NCI-H2107 (cell line): ENCODE results near the gene RBM42.
"Not testable (repeated sequence)": the region's sequence is repeated elsewhere in the genome, so short reads cannot be mapped to it uniquely, and the experiment has no call there.

Source experiments
- DNase-seq: peaks from one replicate; lab custom pipeline; 2025; lab: John Stamatoyannopoulos, UW

Gene RBM42, protein sequence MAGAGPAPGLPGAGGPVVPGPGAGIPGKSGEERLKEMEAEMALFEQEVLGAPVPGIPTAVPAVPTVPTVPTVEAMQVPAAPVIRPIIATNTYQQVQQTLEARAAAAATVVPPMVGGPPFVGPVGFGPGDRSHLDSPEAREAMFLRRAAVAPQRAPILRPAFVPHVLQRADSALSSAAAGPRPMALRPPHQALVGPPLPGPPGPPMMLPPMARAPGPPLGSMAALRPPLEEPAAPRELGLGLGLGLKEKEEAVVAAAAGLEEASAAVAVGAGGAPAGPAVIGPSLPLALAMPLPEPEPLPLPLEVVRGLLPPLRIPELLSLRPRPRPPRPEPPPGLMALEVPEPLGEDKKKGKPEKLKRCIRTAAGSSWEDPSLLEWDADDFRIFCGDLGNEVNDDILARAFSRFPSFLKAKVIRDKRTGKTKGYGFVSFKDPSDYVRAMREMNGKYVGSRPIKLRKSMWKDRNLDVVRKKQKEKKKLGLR

DNA sequence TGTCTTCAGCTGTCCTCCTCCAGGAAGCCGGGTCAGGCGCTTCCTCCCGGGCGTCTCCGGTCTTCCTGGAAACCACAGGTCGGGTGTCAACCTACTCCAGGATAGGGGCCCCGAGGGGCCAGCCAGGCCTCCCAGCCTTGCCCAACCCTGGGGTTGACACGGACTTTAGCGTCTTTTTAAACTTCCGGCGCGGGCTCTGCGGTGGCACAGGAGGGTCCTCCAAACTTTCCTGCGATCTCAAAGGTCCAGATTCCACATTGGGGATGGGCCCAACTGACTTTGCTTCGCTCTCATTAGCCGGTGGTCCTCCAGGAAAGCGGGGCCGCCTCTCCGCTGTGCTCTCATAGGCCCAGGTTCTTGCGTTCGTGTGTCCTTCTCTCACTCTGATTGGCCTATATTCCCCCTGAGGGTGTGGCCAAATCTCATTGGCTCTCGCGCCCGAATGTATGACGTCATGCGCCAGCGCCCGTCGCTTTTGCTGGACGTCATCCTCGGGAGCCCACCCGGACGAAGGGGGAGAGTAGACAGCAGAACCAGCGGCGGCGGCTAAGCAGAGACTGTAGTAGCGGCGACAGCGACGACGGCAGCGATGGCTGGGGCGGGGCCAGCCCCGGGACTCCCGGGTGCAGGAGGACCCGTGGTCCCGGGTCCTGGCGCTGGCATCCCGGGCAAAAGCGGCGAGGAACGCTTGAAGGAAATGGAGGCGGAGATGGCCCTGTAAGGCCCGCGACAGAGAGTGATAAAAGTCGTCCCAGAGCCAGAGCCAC lies at the start of gene RBM42:
TSS of gene RBM42 (plus strand) at position 472 of the 767 bp plus-strand sequence. CDS start at position 590, 118 bp downstream.
- DNase-seq = peak; percentile 93

DNA sequence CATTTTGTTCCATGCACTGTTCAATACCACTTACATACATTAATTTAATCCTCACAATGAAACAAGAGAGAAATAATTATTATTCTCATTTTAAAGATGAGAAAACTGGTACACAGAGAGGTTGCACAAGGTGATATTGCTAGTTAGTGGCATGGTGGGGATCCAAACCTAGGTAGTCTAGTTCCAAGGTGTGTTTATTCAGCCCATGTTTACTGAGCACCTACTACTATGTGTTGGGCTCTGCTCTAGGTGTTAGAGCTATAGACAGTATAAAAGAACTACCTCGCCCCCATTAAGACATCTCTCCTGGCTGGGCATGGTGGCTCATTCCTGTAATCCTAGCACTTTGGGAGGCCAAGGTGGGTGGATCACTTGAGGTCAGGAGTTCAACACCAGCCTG lies 46.1 kb upstream of the RBM42 start:
- DNase-seq = no peak

DNA sequence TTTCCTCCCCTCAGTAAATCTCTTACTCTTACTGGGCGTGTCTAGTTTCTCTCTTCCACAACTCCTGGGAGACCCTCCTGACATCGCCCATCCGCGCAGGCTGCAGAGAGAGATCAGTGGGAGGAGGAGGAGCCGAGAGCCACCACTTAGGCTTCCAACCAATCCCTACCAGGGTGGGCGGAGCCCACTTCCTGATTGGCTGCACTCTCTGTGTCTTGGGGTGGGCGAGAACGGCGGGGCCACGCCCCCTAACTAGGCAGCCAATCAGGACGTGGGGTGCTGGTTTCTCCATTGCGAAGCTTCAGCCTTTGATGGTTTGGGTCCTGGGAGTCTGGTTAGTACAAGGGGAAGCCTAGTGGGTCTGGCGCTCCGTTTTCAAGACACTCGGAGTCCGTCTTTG lies 43.0 kb upstream of the RBM42 start, which contains the start of gene PMIS2:
TSS of gene PMIS2 (plus strand) at position 326 of the 400 bp plus-strand sequence. CDS start 87 bp downstream, outside the sequence.
- no peak for DNase-seq

DNA sequence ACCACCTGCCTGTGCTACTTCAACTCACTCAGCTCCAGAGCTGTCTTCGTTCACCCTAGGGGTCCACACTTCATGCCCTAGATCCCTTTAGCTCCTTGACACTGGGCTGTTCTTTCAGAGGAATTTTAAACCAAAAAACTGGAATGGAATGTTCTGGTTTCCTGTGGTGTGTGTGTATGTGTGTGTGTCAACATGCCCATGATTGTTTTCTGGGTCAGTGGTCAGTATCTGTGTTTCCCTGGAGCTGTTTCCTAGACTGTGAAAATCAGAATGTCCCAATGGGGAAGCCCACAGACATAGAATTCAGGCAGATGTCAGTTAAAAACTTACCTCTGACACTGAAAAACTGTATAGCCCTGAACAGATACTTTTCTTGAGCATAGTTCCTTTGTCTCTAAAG lies 41.5 kb upstream of the RBM42 start:
- DNase-seq = no peak

DNA sequence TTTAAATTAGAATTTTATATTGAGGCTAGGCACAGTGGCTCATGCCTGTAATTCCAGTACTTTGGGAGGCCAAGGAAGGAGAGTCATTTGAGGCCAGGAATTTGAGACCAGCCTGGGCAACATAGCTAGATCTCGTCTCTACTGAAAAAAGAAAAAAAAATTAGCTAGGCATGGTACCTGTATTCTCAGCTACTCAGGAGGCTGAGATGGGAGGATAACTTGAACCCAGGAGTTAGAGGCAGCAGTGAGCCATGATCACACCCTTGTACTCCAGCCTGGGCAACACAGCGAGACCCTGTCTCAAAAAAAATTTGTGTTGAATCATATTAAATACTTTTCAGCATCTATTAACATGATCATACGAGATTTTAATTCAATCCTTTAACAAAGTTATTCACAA lies 38.0 kb upstream of the RBM42 start:
- no peak for DNase-seq

DNA sequence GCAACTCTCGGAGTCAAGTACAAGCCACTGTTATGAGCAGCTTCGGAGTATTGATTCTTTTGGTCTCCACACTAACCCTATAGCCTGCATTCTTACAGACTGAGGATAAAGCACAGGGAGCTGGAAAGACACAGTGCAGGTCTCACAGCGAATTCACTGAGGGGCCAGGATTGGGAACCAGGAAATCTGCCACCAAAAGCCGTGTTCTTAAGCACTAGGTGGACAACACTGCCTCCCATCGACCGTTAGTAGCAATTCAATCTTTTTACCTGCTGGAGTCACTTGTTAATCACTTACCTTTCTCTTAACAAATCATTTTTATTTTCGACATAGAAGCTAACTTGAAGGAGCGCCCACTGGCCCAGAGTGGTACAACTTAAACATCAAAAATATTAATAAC lies 36.6 kb upstream of the RBM42 start:
- no peak for DNase-seq

DNA sequence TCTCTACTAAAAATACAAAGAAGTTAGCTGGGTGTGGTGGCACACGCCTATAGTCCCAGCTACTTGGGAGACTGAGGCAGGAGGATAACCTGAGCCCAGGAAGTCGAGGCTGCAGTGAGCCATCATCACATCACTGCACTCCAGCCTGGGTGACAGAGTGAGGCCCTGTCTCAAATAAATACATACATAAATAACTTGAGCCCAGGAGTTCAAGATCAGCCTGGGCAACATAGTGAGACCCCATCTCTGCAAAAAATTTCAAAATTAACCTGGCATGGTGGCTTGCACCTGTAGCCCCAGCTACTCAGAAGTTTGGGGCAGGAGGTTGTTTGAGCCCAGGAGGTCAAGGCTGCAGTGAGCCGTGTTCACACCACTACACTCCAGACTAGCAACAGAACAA lies 33.8 kb upstream of the RBM42 start:
- not testable (repeated sequence) for DNase-seq

DNA sequence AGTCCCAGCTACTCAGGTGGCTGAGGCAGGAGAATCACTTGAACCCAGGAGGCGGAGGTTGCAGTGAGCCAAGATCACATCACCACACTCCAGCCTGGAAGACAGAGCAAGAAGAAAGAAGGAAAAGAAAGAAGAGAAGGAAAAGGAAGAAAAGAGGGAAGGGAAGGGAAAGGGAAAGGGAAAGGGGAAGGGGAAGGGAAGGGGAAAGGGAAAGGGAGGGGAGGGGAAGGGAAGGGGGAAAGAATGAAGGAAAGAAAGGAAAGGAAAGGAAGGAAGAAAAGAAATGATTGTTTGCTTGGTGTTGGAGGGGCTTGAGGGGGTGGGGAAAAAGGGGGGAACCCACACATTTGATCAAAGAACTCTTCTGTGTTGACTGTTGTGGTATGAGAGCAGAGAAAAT lies 32.9 kb upstream of the RBM42 start:
- DNase-seq = no peak

DNA sequence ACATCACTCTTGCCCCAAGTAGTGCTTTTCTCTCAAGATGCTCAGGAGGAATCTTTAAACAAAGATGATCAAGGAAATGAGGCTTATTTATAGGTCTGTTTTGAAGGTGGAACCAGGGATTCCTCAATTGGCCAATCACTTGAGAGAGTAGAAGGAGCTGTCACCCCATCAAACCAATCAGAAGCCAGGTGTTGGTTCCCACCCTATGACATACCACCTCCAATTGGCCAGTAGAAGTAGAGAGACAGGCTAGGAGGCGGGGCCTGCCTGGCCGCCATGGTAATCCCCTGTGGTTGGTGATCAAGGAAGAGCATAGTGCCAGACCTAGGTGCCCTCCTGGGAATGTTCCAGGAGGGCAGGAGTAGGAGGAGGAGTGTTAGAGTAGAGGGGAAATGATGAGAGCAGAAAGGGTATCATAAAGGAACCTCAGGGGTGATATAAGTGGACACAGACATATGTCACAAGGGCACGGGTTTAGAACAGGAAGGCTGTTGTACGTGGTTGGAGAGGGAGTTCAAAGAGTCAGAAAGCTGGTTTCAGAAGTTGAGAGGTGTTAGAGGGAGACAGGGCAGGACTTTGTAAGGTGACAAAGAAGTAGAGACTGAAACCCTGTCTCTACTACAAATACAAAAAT lies 32.4 kb upstream of the RBM42 start:
- DNase-seq = no peak

DNA sequence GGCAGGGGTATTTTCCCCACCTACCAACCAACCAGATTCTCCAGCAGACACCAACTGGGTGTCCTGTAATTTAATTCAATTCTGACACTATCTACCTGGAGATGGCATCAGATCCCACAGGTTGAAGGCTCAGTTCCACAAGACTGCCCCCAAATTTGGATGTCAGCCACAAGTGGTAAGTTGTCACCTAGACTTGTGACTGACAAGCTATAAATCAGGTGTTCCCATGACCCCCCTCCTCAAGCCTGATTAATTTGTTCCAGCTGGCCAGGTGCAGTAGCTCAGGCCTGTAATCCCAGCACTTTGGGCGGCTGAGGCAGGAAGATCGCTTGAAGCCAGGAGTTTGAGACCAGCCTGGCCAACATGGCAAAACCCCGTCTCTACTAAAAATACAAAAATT lies 26.9 kb upstream of the RBM42 start:
- no peak for DNase-seq

DNA sequence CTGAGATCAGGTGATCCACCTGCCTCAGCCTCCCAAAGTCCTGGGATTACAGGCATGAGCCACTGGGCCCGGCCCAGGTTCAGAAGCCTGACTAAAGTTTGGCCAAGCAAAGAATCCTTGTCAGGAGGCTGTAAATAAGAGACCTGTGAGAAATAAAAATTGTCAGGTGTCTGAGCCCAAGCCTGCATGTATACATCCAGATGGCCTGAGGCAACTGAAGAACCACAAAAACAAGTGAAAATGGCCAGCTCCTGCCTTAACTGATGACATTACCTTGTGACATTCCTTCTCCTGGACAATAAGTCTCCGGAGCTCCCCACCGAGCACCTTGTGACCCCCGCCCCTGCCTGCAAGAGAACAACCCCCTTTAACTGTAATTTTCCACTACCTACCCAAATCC lies 24.4 kb upstream of the RBM42 start:
- not testable (repeated sequence) for DNase-seq

DNA sequence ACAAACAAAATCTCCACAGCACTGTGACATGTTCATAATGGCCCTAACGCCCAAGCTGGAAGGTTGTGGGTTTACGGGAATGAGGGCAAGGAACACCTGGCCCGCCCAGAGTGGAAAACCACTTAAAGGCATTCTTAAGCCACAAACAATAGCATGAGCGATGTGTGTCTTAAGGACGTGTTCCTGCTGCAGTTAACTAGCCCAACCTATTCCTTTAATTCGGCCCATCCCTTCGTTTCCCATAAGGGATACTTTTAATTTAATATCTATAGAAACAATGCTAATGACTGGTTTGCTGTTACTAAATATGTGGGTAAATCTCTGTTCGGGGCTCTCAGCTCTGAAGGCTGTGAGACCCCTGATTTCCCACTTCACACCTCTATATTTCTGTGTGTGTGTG lies 21.7 kb upstream of the RBM42 start:
- DNase-seq = not testable (repeated sequence)

DNA sequence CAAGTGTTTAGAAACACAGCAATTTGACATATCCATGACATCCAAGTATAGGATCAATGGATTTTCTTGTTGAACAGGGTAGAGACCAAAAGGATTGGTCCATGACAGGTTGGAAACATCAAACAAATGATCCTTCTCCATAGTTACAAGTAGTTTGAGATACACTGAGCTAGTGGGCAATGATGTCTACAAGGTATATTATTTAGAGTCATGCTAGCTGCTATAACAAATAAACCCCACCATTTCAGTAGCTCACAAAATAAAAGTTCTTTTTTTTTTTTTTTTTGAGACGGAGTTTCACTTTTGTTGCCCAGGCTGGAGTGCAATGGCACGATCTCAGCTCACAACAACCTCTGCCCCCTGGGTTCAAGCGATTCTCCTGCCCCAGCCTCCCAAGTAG lies 21.2 kb upstream of the RBM42 start:
- no peak for DNase-seq

DNA sequence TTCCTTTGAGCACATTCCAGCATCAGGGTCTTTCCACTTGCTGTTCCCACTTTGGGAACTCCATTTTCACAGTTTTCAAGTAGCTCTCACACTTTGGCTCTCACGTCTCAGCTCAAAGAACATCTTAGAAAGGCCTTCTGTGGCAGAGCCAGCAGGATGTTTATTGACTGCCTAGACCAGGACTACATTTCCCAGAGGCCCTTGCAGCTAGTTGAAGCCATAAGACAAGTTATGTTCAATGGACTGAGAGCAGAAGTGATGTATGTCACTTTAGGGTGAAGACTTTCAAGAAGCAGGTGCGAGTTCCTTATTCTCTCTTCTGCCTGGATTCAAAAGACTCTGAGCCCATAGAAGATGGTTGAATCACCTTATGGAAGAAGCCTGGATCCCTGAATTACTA lies 20.6 kb upstream of the RBM42 start:
- DNase-seq = no peak

DNA sequence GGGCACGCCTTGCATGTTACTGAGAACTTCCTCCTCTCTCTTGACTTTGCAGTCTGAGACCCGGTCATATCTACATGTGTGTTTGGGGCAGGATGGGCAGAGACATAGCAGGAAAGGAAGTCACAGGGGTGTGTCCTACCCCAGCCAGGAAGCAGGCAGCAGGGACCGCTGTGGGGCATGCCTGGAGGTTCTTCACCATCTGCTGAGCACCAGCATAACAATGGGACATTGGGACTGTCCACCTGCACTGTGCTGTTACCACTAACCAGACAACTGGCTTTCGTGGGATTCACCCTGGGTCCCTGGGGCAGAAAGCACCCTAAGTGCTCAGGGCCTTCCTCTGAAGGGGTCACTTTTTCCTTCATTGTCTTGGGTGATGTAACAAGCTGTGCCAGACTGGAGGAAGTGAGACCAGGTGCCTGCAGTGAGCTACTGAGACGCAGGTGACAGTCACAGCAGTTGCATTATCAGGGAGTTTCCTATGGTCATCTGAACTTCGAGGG lies 18.9 kb upstream of the RBM42 start:
- DNase-seq = no peak

DNA sequence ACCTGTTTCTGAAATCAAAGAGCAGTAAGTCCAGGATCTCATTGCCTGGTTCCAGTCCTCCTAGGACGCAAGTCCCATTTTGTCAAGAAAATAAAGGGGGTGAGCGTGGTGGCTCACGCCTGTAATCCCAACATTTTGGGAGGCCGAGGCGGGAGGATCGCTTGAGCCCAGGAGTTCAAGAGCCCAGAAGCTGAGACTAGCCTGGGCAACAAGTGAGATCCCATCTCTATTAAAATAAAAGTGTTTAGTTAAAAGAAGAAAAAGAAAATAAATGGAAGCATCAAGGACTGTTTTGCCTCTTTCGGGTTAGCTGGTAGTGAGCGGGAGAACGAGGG lies 16.6 kb upstream of the RBM42 start:
- DNase-seq = no peak

DNA sequence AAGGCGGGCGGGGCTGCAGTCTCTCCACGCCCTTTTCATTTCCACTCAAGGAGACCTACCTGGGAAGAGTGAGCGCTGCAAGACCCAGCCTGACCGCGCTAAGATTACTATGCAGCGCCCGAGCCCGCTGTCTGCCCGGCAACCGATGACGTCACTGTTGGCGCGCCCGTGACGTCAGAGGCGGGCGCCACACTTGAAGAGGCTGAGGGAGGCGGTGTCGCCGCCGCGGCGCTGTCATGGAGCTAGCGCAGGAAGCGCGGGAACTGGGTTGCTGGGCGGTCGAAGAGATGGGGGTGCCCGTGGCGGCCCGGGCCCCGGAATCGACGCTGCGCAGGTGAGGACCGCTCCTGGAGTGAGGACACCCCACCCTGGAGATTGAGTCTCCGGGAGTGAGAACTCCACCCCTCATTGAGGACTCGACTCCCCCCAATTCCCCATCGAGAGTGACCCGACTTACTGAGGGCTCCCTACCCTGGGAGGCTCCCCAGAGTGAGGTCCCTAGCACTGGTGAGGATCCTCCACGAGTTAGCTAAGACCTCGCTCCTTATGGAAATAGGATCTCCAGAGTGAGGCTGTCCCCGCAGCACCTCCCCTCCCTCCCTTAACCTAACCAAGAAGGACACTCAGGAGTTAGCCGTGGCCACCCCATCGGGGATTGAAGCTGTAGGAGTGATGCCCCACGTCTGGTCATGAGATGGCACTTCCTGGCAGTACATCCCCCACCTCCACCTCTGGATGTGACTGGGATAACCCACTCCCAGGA lies 16.1 kb upstream of the RBM42 start, which contains the start of gene HAUS5:
TSS of gene HAUS5 (plus strand) at position 177 of the 763 bp plus-strand sequence. CDS start at position 237, 60 bp downstream.
- peak; percentile 86 for DNase-seq

DNA sequence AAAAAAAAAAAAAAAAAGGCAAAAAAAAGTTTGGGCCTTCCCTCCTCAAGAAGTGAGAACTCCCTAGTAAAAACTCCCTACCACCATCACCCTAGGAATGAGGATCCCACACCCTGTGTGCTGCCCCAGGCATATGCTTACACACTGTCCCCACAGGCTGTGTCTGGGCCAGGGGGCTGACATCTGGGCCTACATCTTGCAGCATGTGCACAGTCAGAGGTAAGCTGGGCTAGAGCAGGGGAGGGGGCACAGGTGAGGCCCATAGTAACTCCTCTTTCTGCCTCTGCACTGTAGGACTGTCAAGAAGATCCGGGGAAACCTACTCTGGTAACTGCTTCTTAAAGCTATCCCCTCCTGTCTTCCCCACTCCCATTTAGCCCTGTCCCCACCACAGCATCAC lies 15.3 kb upstream of the RBM42 start:
- DNase-seq = no peak

DNA sequence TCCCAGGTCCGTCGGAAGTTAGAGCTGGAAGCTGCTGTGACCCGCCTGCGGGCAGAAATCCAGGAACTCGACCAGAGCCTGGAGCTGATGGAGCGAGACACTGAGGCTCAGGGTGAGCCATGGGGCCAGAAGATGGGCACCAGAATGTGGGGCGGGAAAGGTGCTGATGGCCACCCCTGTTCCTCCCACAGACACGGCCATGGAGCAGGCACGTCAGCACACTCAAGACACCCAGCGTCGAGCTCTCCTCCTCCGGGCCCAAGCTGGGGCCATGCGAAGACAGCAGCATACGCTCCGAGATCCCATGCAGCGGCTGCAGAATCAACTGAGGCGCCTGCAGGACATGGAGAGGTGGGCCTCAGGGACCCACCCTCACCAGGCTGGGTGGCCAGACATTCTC lies 13.8 kb upstream of the RBM42 start:
- no peak for DNase-seq

DNA sequence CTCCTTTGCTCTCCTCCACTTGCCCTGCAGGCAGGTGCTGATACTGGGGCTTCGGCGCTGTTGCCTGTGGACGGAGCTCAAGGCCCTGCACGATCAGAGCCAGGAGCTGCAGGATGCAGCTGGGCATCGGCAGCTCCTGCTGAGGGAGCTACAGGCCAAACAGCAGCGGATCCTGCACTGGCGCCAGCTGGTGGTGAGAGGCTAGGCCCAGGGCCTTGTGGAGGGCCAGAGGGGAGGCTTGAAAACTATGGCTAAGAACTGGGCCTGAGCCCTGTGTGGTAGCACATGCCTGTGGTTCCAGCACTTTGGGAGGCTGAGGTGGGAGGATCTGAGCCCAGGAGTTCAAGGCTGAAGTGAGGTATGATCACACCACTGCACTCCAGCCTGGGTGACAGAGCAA lies 10.0 kb upstream of the RBM42 start:
- DNase-seq = no peak

DNA sequence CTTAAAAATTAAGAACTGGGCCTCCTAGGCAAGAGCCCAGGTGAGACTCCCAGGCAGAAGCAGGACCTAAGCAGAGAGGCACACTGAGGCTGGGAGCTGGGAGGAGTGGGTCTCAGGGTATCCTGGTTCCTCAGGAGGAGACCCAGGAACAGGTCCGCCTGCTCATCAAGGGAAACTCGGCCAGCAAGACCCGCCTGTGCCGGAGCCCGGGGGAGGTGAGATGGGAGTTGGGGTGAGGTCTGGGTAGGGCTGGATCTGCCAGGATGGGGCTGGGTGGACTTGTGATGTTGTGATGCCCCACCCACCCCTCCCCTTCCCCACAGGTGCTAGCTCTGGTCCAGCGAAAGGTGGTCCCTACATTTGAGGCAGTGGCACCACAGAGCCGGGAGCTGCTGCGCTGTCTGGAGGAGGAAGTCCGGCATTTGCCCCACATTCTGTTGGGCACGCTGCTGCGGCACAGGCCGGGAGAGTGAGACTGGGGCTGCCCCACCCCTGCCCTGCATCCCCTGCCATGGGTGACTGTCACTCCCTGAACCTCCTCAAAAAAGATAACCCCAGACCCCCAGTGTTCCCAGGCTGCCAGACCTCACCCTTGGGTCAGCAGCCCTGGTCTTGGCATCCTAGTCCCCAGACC lies 9.4 kb upstream of the RBM42 start:
- DNase-seq = no peak
